RWPE2 (cell line): ENCODE results near the gene IL4I1.

Experiments used
- ATAC-seq: fragments of 200-7000 bp; cut with Tn5 transposase; 3 replicates; pipeline ENCODE4 v1.9.1; 2021; ENCODE audit warnings: low read depth
- DNase-seq: peaks from one replicate; pipeline ENCODE4 v3.0.0-alpha.2; 2020; ENCODE audit warnings: low spot score
- H3K27ac ChIP-seq: fragments of 450-650 bp; 2 replicates; pipeline ENCODE4 v1.5.1; 2017; ENCODE audit warnings: mild to moderate bottlenecking; ENCODE audit not compliant: poor library complexity, severe bottlenecking
- H3K27me3 ChIP-seq: fragments of 250-450 bp; sonication (Bioruptor Pico); 2 replicates; pipeline ENCODE4 v1.5.1; 2021; ENCODE audit warnings: mild to moderate bottlenecking, moderate library complexity; ENCODE audit not compliant: insufficient read depth, poor library complexity, severe bottlenecking
- H3K36me3 ChIP-seq: fragments of 250-450 bp; sonication (Bioruptor Pico); 2 replicates; pipeline ENCODE4 v1.5.1; 2020; ENCODE audit warnings: low read depth, mild to moderate bottlenecking, moderate library complexity
- H3K4me1 ChIP-seq: fragments of 250-450 bp; sonication (Bioruptor Pico); 2 replicates; pipeline ENCODE4 v1.5.1; 2021; ENCODE audit warnings: mild to moderate bottlenecking, moderate library complexity; ENCODE audit not compliant: insufficient read depth, poor library complexity, severe bottlenecking
- H3K4me3 ChIP-seq: fragments of 250-450 bp; sonication (Bioruptor Pico); 2 replicates; pipeline ENCODE4 v1.5.1; 2021; ENCODE audit warnings: mild to moderate bottlenecking, moderate library complexity; ENCODE audit not compliant: severe bottlenecking
- H3K9me3 ChIP-seq: fragments of 250-450 bp; sonication (Bioruptor Pico); 2 replicates; pipeline ENCODE4 v1.5.1; 2021; ENCODE audit warnings: mild to moderate bottlenecking, moderate library complexity; ENCODE audit not compliant: severe bottlenecking
- TF ChIP-seq, protein P1 (sequence below): fragments of 450-650 bp; IDR thresholded peaks from one replicate; pipeline ENCODE4 v1.5.1; 2017; ENCODE audit warnings: mild to moderate bottlenecking, moderate library complexity; ENCODE audit not compliant: poor library complexity, severe bottlenecking

The IL4I1 gene

GRCh38 chr19:49894879-49895565 lies 1.7 kb downstream of the IL4I1 start:
- ATAC-seq, result no peak
- Histone ChIP-seq H3K27ac (no peak overlapping the region), H3K9me3 (no peaks in the 10 kb centered on the region), H3K27me3 (no peaks in the 10 kb centered on the region), H3K4me1 (no peaks in the 10 kb centered on the region), H3K4me3 (no peak overlapping the region), H3K36me3 (no peaks in the 10 kb centered on the region)
- peak; percentile 43 for DNase-seq
- TF ChIP-seq, protein P1, sequence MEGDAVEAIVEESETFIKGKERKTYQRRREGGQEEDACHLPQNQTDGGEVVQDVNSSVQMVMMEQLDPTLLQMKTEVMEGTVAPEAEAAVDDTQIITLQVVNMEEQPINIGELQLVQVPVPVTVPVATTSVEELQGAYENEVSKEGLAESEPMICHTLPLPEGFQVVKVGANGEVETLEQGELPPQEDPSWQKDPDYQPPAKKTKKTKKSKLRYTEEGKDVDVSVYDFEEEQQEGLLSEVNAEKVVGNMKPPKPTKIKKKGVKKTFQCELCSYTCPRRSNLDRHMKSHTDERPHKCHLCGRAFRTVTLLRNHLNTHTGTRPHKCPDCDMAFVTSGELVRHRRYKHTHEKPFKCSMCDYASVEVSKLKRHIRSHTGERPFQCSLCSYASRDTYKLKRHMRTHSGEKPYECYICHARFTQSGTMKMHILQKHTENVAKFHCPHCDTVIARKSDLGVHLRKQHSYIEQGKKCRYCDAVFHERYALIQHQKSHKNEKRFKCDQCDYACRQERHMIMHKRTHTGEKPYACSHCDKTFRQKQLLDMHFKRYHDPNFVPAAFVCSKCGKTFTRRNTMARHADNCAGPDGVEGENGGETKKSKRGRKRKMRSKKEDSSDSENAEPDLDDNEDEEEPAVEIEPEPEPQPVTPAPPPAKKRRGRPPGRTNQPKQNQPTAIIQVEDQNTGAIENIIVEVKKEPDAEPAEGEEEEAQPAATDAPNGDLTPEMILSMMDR, result no peak

DNA sequence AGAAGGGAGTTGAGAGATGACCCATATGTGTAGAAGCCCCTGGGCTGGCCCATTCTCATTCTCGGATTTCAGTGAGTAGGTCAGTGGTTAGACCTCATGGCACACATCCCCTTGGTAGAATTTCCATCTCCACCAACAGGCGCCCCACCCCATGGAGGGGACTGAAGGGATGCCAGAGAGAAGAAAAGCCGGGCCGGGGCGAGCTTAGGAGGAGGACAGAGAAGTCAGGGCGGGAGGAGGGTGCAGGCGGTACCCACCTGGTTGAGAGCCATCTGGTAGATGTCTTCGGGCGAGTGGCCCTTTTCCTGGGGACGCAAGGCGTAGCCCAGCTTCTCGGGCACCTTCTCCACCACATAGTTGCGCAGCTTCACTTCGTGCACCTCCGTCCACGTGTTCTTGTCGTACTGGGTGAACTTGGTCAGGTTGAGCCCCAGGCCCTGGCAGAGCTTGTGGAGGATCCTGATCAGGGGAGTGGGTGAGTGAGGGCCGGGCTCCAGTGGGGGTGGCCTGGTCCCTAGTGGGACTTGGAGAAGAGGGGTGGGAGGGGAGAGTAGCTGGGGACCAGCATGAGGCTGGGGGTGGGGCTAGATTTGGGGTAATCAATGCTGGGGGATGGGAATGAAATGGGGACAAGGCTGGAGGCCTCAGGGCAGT lies 2.5 kb downstream of the IL4I1 start:
- TF ChIP-seq, protein P1, result no peak
- Histone ChIP-seq H3K4me1 (no peaks in the 10 kb centered on the region), H3K4me3 (no peak overlapping the region), H3K36me3 (no peaks in the 10 kb centered on the region), H3K27ac (no peak overlapping the region), H3K9me3 (no peaks in the 10 kb centered on the region), H3K27me3 (no peaks in the 10 kb centered on the region)
- peak; percentile 61 for DNase-seq
- no peak for ATAC-seq

GRCh38 chr19:49892716-49893115 lies 4.0 kb downstream of the IL4I1 start:
- Histone ChIP-seq H3K4me1 (no peaks in the 10 kb centered on the region), H3K9me3 (no peaks in the 10 kb centered on the region), H3K4me3 (no peak overlapping the region), H3K27me3 (no peaks in the 10 kb centered on the region), H3K36me3 (no peaks in the 10 kb centered on the region), H3K27ac (no peak overlapping the region)
- TF ChIP-seq, protein P1, result no peak
- ATAC-seq (no peak), DNase-seq (no peak)

- TF ChIP-seq, protein P1, result no peak
- no peak for DNase-seq
- Histone ChIP-seq H3K4me3 (no peak overlapping the region), H3K27ac (no peak overlapping the region), H3K36me3 (no peaks in the 10 kb centered on the region), H3K9me3 (no peaks in the 10 kb centered on the region), H3K4me1 (no peaks in the 10 kb centered on the region), H3K27me3 (no peaks in the 10 kb centered on the region)
- ATAC-seq, result no peak
These were observed 5.3 kb downstream of the IL4I1 start for GRCh38 chr19:49891393-49891792.
